SU-DHL-6 (cell line): ENCODE data around the gene LPCAT1.

Experiments
- H2AFZ ChIP-seq: fragments of 200-600 bp; sonication (generic); 2 replicates; pipeline ENCODE4 v1.6.1; 2014; ENCODE audit warnings: low read depth, mild to moderate bottlenecking, moderate library complexity, mixed read lengths, antibody characterized with exemption, low read length; ENCODE audit not compliant: severe bottlenecking
- H3F3A ChIP-seq: fragments of 200-600 bp; shearing (Covaris generic); 2 replicates; pipeline ENCODE4 v1.6.0; 2016; ENCODE audit warnings: antibody characterized with exemption, mild to moderate bottlenecking; ENCODE audit not compliant: insufficient read depth
- H3K27ac ChIP-seq: fragments of 200-600 bp; sonication (generic); 2 replicates; pipeline ENCODE4 v1.5.1; 2016; ENCODE audit warnings: low read depth, mild to moderate bottlenecking, low read length, moderate library complexity, mixed read lengths
- H3K27me3 ChIP-seq: fragments of 200-600 bp; sonication (generic), shearing (Covaris generic); 2 replicates; pipeline ENCODE4 v1.6.0; 2014; ENCODE audit warnings: mild to moderate bottlenecking, low read length
- H3K36me3 ChIP-seq: fragments of 200-600 bp; sonication (generic); 2 replicates; pipeline ENCODE4 v1.6.1; 2014; ENCODE audit warnings: mild to moderate bottlenecking, low read length, mixed read lengths
- H3K4me2 ChIP-seq: fragments of 300-600, 200-600 bp; shearing (Covaris generic), sonication (generic); 2 replicates; pipeline ENCODE4 v1.6.0; 2014; ENCODE audit warnings: low read length, low read depth, mild to moderate bottlenecking; ENCODE audit not compliant: poor library complexity, severe bottlenecking
- H3K4me3 ChIP-seq: fragments of 200-600 bp; sonication (generic); 2 replicates; pipeline ENCODE4 v1.5.1; 2014; ENCODE audit warnings: antibody characterized with exemption, low read length, mild to moderate bottlenecking, mixed read lengths; ENCODE audit not compliant: insufficient read depth, poor library complexity, severe bottlenecking
- H3K79me2 ChIP-seq: fragments of 200-600 bp; sonication (generic); 2 replicates; pipeline ENCODE4 v1.6.1; 2014; ENCODE audit warnings: mild to moderate bottlenecking, low read length, moderate library complexity; ENCODE audit not compliant: insufficient read depth
- H3K9ac ChIP-seq: fragments of 200-600 bp; sonication (generic); 2 replicates; pipeline ENCODE4 v1.7.0; 2014; ENCODE audit warnings: mild to moderate bottlenecking, low read length
- H3K9me2 ChIP-seq: fragments of 200-600 bp; sonication (generic); replicated peaks from 2 replicates; pipeline ENCODE4 v1.6.1; 2014; ENCODE audit warnings: low read length; ENCODE audit not compliant: insufficient read depth
- H3K9me3 ChIP-seq: fragments of 200-600 bp; sonication (generic); 2 replicates; pipeline ENCODE4 v1.6.1; 2014; ENCODE audit warnings: low read length, mixed read lengths; ENCODE audit not compliant: insufficient read depth
- H4K20me1 ChIP-seq: fragments of 200-600 bp; sonication (generic); 2 replicates; pipeline ENCODE4 v1.6.1; 2014; ENCODE audit warnings: low read depth, mild to moderate bottlenecking, antibody characterized with exemption, low read length, moderate library complexity, mixed read lengths
- CTCF ChIP-seq: fragments of 200-600 bp; sonication (generic); IDR thresholded peaks from one replicate; pipeline ENCODE4 v1.5.1; 2017; ENCODE audit warnings: antibody characterized with exemption, mild to moderate bottlenecking, low read length, moderate library complexity; ENCODE audit not compliant: insufficient read depth, poor library complexity, severe bottlenecking
- EZH2phosphoT487 ChIP-seq: fragments of 200-600 bp; sonication (generic), shearing (Covaris generic); conservative IDR thresholded peaks from 2 replicates; pipeline ENCODE4 v1.6.1; 2018; ENCODE audit warnings: mild to moderate bottlenecking, antibody characterized with exemption, low read length, moderate library complexity, mixed read lengths

Gene LPCAT1

GRCh38 chr5:1511651-1512540 lies 11.9 kb downstream of the LPCAT1 start:
- no peaks in the 10 kb centered on the region for H4K20me1 ChIP-seq
- no peak overlapping the region for H3K9ac ChIP-seq
- no peaks in the 10 kb centered on the region for H3K27me3 ChIP-seq
- no peak overlapping the region for H3K4me2 ChIP-seq
- no peak overlapping the region for H2AFZ ChIP-seq
- H3K9me2 ChIP-seq, result no peaks in the 10 kb centered on the region
- TF ChIP-seq EZH2phosphoT487 (no peak), CTCF (no peak)
- no peaks in the 10 kb centered on the region for H3F3A ChIP-seq
- H3K9me3 ChIP-seq, result no peaks in the 10 kb centered on the region
- H3K36me3 ChIP-seq, result no peaks in the 10 kb centered on the region
- H3K27ac ChIP-seq, result peak overlapping the region; percentile 33
- peaks cover 81% of the 10 kb centered on the region for H3K79me2 ChIP-seq
- no peak overlapping the region for H3K4me3 ChIP-seq

DNA sequence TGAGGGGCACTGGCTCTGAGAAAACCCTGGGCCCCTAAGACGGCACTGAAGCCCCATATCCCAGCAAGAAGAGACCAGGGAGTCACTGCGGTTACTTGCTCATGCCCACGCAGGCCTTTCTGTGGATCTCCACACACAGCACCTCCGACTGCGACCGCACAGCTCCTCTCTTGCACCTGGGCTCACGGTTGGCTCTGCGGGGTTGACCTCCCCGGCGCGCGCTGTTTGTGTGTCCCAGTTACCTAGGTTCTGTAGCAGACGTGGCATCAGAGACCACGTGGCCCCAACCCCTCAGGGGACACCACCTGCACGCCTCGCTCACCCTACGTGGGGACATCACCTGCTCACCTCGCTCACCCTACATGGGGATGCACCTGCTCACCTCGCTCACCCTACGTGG lies 12.7 kb downstream of the LPCAT1 start:
- H3K9me3 ChIP-seq, result no peaks in the 10 kb centered on the region
- H2AFZ ChIP-seq, result no peak overlapping the region
- H3K27ac ChIP-seq, result no peak overlapping the region
- no peaks in the 10 kb centered on the region for H3K9me2 ChIP-seq
- H3K27me3 ChIP-seq, result no peaks in the 10 kb centered on the region
- no peak overlapping the region for H3K4me3 ChIP-seq
- no peak overlapping the region for H3K9ac ChIP-seq
- no peaks in the 10 kb centered on the region for H3K36me3 ChIP-seq
- H4K20me1 ChIP-seq, result no peaks in the 10 kb centered on the region
- H3K79me2 ChIP-seq, result peaks cover 81% of the 10 kb centered on the region
- no peak overlapping the region for H3K4me2 ChIP-seq
- no peaks in the 10 kb centered on the region for H3F3A ChIP-seq
- TF ChIP-seq EZH2phosphoT487 (no peak), CTCF (no peak)

DNA sequence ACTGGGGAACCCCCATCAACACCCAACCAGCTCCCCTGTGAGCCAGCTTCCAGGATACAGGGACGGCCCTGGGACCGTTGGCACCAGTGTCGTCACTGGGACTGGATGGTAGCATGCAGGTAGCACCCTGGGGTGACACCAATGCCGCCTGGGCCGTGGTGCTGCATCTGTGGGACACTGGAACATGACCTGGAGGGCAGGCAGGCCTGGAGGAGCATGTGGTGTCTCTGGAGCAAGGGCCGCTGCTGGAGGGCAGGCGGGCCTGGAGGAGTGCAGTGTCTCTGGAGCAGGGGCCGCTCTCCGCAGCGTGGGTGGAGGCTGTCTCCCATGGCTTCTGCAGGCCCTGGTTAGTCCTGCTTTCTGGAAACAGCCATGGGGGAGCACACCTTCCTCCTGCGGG lies 13.1 kb downstream of the LPCAT1 start:
- no peak overlapping the region for H2AFZ ChIP-seq
- no peak overlapping the region for H3K27ac ChIP-seq
- H3K9me2 ChIP-seq, result no peaks in the 10 kb centered on the region
- H3F3A ChIP-seq, result no peaks in the 10 kb centered on the region
- H3K36me3 ChIP-seq, result no peaks in the 10 kb centered on the region
- no peak overlapping the region for H3K9ac ChIP-seq
- H3K4me2 ChIP-seq, result no peak overlapping the region
- peaks cover 81% of the 10 kb centered on the region for H3K79me2 ChIP-seq
- no peak for TF ChIP-seq CTCF
- TF ChIP-seq EZH2phosphoT487, result no peak
- no peak overlapping the region for H3K4me3 ChIP-seq
- H3K9me3 ChIP-seq, result no peaks in the 10 kb centered on the region
- H4K20me1 ChIP-seq, result no peaks in the 10 kb centered on the region
- H3K27me3 ChIP-seq, result no peaks in the 10 kb centered on the region
